HG03095 (cell line): Measurements from ENCODE around the gene GPC5.

ENCODE experiments used
- ATAC-seq: cut with Tn5 transposase; IDR thresholded peaks from one replicate; pipeline ENCODE4 v1.9.1; 2021; ENCODE audit warnings: moderate library complexity; ENCODE audit not compliant: unreplicated experiment

Gene GPC5

DNA sequence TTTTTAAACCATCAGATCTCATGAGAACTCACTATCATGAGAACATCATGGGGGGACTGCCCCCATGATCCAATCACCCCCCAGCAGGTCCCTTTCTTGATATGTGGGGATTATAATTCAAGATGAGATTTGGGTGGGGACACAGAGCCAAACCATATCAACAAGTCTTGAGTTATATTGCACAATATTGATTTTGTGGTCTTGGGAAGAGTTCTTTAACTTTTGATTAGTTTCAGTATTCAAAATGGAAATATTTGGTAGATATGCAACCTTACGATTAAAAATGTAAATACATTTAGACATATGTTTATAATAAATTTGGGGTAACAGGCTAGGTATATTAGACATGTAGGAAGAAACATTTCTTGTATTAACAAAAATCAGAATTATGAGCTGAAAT lies 188.2 kb downstream of the GPC5 start:
- no peak for ATAC-seq

DNA sequence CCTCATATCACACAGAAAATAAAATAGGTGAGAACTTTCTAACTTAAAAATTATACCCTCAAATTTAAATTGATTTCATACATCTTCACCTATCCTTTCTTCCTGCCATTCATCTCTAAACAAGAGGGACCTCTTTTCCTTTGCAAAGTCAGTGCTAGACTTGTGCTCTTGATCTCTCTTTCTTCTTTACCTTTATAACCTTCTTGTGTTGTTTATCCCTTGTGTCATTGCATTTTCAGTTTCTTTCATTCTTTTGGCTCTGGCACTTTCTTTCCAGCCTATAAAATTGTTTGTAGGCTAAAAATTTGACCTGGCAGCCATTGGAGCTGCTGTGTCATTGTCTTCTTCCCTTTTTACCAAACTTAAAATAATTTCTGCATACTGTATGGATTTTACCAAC lies 190.1 kb downstream of the GPC5 start:
- no peak for ATAC-seq

DNA sequence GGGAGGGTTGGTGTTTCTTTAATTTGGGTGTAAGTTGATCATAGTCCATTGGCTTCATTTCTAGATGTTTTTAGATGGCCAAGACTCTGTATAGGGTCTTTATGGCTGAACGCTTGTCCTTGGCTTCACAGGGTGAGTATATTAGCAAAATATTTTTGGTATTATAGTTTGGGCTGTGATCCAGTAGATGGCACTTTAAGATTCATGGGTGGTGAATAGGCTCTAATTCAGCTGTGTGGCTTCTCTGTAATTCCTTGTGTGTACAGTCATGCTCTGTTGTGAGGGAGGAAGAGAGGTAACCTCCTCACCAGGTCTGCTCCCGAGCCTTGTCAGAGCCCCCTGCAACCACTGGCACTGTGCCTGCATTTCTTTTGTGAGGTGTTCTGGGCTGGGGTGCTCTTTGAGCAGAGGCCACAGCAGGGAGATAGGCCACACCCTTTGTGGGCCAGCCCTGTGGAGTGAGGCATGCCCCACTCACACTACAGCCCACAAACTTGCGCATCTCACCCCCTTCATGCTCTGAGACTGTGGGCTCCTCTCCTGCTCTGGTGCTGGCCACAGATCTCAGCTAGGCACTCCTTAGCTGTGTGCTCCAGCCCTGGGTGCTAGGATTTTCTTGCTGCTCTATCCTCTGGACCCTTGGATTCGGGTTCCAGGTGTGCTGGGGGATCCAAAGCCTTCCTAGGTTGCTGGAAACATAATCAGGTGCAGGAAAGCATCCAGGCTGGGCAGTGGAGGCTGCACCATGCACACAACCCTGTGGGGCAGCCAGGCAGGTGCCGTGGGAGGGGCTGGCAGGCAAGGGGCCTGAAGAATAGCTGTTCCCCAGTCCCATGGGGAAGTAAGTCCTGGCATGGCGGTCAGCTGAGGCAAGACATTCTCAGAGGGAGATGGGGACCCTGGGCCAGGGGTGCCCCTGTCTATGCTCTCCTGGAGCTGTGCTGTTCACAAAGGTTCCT lies 193.9 kb downstream of the GPC5 start:
- no peak for ATAC-seq

- no peak for ATAC-seq
Observed at GRCh38 chr13:91593456-91593855, 195.0 kb downstream of the GPC5 start.

- no peak for ATAC-seq
Observed at GRCh38 chr13:91594061-91594460, 195.6 kb downstream of the GPC5 start.

GRCh38 chr13:91595677-91596076 lies 197.3 kb downstream of the GPC5 start:
- ATAC-seq, result no peak

GRCh38 chr13:91596842-91597241 lies 198.4 kb downstream of the GPC5 start:
- ATAC-seq, result no peak

GRCh38 chr13:91598655-91599054 lies 200.2 kb downstream of the GPC5 start:
- ATAC-seq, result no peak

DNA sequence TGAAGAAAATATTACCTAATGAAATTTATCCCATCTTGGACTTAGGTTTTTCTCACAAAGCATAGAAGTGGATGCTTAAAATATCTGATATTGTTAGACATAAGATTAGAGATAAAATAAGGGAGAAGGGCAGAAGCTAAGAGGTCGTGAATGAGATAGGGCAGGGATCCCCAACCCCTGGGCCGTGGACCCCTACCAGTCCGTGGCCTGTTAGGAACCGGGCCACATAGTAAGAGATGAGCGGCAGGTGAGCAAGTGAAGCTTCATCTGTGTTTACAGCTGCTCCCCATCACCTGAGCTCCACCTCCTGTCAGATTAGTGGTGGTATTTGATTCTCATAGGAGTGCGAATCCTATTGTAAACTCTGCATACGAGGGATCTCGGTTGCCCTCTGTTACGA lies 202.9 kb downstream of the GPC5 start:
- no peak for ATAC-seq

- ATAC-seq, result no peak
Observed at GRCh38 chr13:91601807-91602206, 203.4 kb downstream of the GPC5 start.

- ATAC-seq, result no peak
Observed at GRCh38 chr13:91609353-91609752, 210.9 kb downstream of the GPC5 start.

GRCh38 chr13:91618315-91618714 lies 219.9 kb downstream of the GPC5 start:
- ATAC-seq, result no peak

- no peak for ATAC-seq
Observed at GRCh38 chr13:91620670-91621141, 222.3 kb downstream of the GPC5 start.

DNA sequence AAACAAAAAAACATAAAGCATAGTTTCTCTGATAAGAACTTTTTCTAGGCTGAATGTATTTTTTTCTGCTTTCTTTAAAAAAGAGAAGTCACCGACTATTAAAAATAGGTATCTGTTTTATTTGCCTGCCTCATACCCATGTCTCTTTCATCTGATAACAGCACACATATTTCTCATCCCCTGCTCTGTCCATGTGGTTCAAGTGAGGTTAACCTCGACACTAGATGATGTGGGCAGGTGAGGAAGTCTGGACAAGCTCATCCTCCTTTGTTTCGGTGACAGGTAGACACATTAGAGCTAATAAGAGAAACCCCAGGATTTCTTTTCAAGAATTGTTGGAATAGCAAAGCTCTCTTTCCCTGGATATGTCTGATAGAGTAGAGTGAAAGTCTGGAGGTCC lies 222.7 kb downstream of the GPC5 start:
- ATAC-seq, result no peak

GRCh38 chr13:91621963-91622362 lies 223.5 kb downstream of the GPC5 start:
- ATAC-seq, result no peak

DNA sequence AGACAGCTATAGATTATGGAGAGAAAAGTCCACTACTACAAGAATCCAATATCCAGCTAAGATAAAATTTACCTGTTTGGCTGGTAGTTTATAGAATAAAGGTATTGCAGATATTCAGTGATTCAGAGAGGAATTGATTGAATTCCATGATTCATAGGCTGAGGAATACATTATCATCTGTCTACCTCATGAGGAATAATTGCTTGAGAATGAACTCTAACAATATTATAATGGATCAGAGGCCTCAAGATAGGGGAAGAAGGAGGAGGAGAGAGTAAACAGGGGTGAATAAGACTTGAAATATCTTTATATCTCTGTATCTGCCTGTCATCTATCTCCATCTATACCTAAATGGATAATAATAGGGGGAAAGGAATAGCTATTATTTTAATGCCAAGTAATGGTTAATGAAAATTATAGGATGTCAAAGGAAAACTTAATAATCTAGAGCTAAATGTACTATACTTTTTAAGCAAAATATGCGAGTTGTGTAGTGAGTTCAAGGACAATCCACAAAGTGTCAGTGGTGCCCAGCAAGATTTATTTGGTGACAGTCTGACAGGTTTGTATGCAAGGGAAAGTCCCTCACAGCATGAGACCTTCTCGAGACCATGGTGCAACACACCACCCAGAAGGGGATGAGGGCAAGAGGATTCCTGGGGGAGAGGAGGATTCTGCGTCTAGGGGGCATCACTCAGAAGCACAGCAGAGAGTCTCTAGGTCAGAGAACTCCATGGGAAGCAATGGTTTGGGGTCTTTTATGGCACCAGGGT lies 224.5 kb downstream of the GPC5 start:
- no peak for ATAC-seq

GRCh38 chr13:91627952-91628739 lies 229.7 kb downstream of the GPC5 start:
- no peak for ATAC-seq

DNA sequence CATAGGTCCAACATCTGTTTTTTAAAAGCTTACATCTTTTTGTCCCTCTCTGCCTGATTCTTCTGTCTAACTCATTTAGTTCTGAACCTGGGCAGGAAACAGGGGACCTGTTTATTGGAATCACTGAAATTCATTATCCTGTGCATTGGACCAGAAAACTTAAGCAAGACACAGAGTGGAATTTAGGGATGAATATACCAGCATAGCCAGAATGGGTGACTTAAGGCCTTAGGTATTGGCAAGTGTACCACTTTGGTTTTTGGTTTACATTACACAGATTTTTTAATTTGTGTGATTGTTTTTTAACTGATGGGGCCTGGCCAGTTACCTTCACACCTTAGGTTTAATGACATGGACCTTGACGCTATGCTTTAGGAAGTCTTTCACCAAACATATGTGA lies 232.5 kb downstream of the GPC5 start:
- no peak for ATAC-seq

- no peak for ATAC-seq
Observed at GRCh38 chr13:91632086-91632485, 233.7 kb downstream of the GPC5 start.

- no peak for ATAC-seq
Observed at GRCh38 chr13:91639330-91639729, 240.9 kb downstream of the GPC5 start.

GRCh38 chr13:91643394-91643793 lies 245.0 kb downstream of the GPC5 start:
- ATAC-seq, result no peak
